Endothelial cell of umbilical vein (primary cell): Measurements from ENCODE around the gene RGS6. TPM values are rescaled to one million over a fixed set of nuclear protein-coding genes. Genes with fewer than 3 reads are reported as not detected.

Experiments used
- BruUV-seq: library from RNA; stranded (reverse); fragments of 400-500 nt; replicated peaks from 2 replicates; lab custom pipeline; 2021; lab: Mats Ljungman, UMichigan
- CTCF ChIA-PET: fragments of 300-600, 350-600 bp; sonication (Branson Sonifier 250); formaldehyde crosslinking; loops from one replicate; lab custom pipeline; 2021; ENCODE audit warnings: antibody characterized with exemption, inconsistent platforms; lab: Charles Lee
- POLR2A ChIA-PET: fragments of 300-600, 350-600 bp; sonication (Branson Sonifier 250); formaldehyde crosslinking; loops from one replicate; lab custom pipeline; 2021; ENCODE audit warnings: antibody characterized with exemption, inconsistent platforms; lab: Charles Lee
- DNase-seq: peaks from one replicate; pipeline ENCODE4 v3.0.0-alpha.2; 2011; ENCODE audit warnings: low read depth, low spot score
- FAIRE-seq: peaks from 2 replicates; lab custom pipeline; 2011; peaks lifted over from hg19 to GRCh38; lab: Jason Lieb, UNC
- H2AFZ ChIP-seq: 2 replicates; pipeline ENCODE4 v1.6.0; 2012; ENCODE audit warnings: low read depth, low read length, control low read depth, inconsistent platforms
- H3K27ac ChIP-seq: 2 replicates; pipeline ENCODE4 v1.5.1; 2011; ENCODE audit warnings: low read depth, mild to moderate bottlenecking, control low read depth, low read length, moderate library complexity; ENCODE audit not compliant: insufficient read depth
- H3K27me3 ChIP-seq, 2 experiments: 2 replicates each; pipeline versions ENCODE4 v1.6.0 to v1.6.1; 2011; ENCODE audit warnings: low read length in 2 of 2, mixed read lengths in 1 of 2; ENCODE audit not compliant: control insufficient read depth in 2 of 2, insufficient read depth in 2 of 2
- H3K36me3 ChIP-seq, 2 experiments: 2 replicates in 1 of 2; 3 replicates in 1 of 2; pipeline ENCODE4 v1.5.1; 2011; ENCODE audit warnings: low read length in 2 of 2, mild to moderate bottlenecking in 1 of 2, moderate library complexity in 1 of 2; ENCODE audit not compliant: control insufficient read depth in 2 of 2, insufficient read depth in 2 of 2; ENCODE audit errors: extremely low read depth in 1 of 2
- H3K4me1 ChIP-seq: 3 replicates; pipeline ENCODE4 v1.5.1; 2011; ENCODE audit warnings: mild to moderate bottlenecking, low read length; ENCODE audit not compliant: control insufficient read depth, insufficient read depth; ENCODE audit errors: extremely low read depth
- H3K4me2 ChIP-seq: 2 replicates; pipeline ENCODE4 v1.6.1; 2011; ENCODE audit warnings: low read length, control low read depth, mixed read lengths; ENCODE audit not compliant: insufficient read depth
- H3K4me3 ChIP-seq, 3 experiments: fragments of 200-600 bp in 1 of 3; sonication (generic), shearing (Covaris generic) in 1 of 3; replicated peaks in 1 of 3; 2 replicates each; pipeline ENCODE4 v1.5.1; 2011 to 2016; ENCODE audit warnings: control low read depth in 3 of 3, low read length in 3 of 3, mild to moderate bottlenecking in 2 of 3, inconsistent platforms in 1 of 3, low read depth in 1 of 3, moderate library complexity in 1 of 3; ENCODE audit not compliant: insufficient read depth in 1 of 3
- H3K79me2 ChIP-seq: 2 replicates; pipeline ENCODE4 v1.6.0; 2012; ENCODE audit warnings: low read length, inconsistent platforms; ENCODE audit not compliant: control insufficient read depth, insufficient read depth
- H3K9ac ChIP-seq: replicated peaks from 2 replicates; pipeline ENCODE3; 2011; ENCODE audit warnings: low read length, control low read depth; ENCODE audit not compliant: insufficient read depth; ENCODE audit errors: extremely low read depth
- H3K9me1 ChIP-seq: replicated peaks from 3 replicates; pipeline ENCODE4 v1.6.0; 2011; ENCODE audit warnings: mild to moderate bottlenecking, low read length; ENCODE audit not compliant: control insufficient read depth, insufficient read depth; ENCODE audit errors: extremely low read depth
- H3K9me3 ChIP-seq: replicated peaks from 2 replicates; pipeline ENCODE4 v1.5.1; 2012; ENCODE audit warnings: low read length, inconsistent platforms; ENCODE audit not compliant: control insufficient read depth, insufficient read depth
- H4K20me1 ChIP-seq: replicated peaks from 2 replicates; pipeline ENCODE3; 2011; ENCODE audit warnings: mild to moderate bottlenecking, low read length; ENCODE audit not compliant: control insufficient read depth, insufficient read depth; ENCODE audit errors: extremely low read depth
- CTCF ChIP-seq, 2 donors: IDR thresholded peaks; 1 replicate in 1 of 2; 2 replicates in 1 of 2; pipeline ENCODE4 v1.5.1; 2011; ENCODE audit warnings: low read length in 2 of 2, mild to moderate bottlenecking in 2 of 2, moderate library complexity in 2 of 2, control low read depth in 1 of 2, inconsistent platforms in 1 of 2, low read depth in 1 of 2; ENCODE audit not compliant: insufficient read depth in 1 of 2; ENCODE audit errors: extremely low read depth in 1 of 2
- EZH2 ChIP-seq: IDR thresholded peaks from 2 replicates; pipeline ENCODE4 v1.6.1; 2012; ENCODE audit warnings: borderline replicate concordance, low read depth, mild to moderate bottlenecking, moderate library complexity, low read length, inconsistent platforms; ENCODE audit not compliant: severe bottlenecking
- FOS ChIP-seq: IDR thresholded peaks from 2 replicates; pipeline ENCODE4 v1.6.1; 2011; ENCODE audit warnings: mild to moderate bottlenecking, low read length, moderate library complexity, borderline replicate concordance; ENCODE audit not compliant: insufficient read depth
- GATA2 ChIP-seq: IDR thresholded peaks from 2 replicates; pipeline ENCODE4 v1.7.0; 2011; ENCODE audit warnings: low read depth, mild to moderate bottlenecking, moderate library complexity, mixed read lengths, low read length; ENCODE audit not compliant: insufficient read length, insufficient read depth
- JUN ChIP-seq: IDR thresholded peaks from 2 replicates; pipeline ENCODE4 v1.6.1; 2011; ENCODE audit warnings: borderline replicate concordance, low read depth; ENCODE audit not compliant: insufficient read length, insufficient read depth
- MAX ChIP-seq: IDR thresholded peaks from 2 replicates; pipeline ENCODE4 v1.6.1; 2011; ENCODE audit not compliant: insufficient read depth, insufficient read length
- MYC ChIP-seq: IDR thresholded peaks from one replicate; pipeline ENCODE4 v1.6.1; 2011; ENCODE audit warnings: mild to moderate bottlenecking, low read depth, low read length
- POLR2A ChIP-seq: IDR thresholded peaks from 2 replicates; pipeline ENCODE4 v1.6.1; 2012; ENCODE audit warnings: low read depth, mild to moderate bottlenecking, control low read depth, low read length
- POLR2AphosphoS5 ChIP-seq: IDR thresholded peaks from 2 replicates; pipeline ENCODE4 v1.6.1; 2012; ENCODE audit warnings: low read depth, mild to moderate bottlenecking, control low read depth, low read length, moderate library complexity; ENCODE audit not compliant: insufficient read depth
- dilution Hi-C: fragments of 300-500 bp; cut with MboI; formaldehyde crosslinking; loops from one replicate; pipeline ENCODE4 v1.15.0; 2019; ENCODE audit warnings: low sequenced_read_pairs; ENCODE audit not compliant: extremely low pct_ligation_motif_present
- intact Hi-C: fragments of 100-400 bp; cut with micrococcal nuclease; formaldehyde crosslinking; loops from one replicate; pipeline ENCODE4 v1.10.0; 2022
- polyA plus RNA-seq, 4 experiments: library from polyadenylated mRNA; depleted of rRNA in 3 of 4; stranded (reverse) in 3 of 4; unstranded in 1 of 4; fragments of >200 nt; gene quantifications; 2 replicates each; pipeline versions ENCODE4 v1.2.1 to v1.2.3, GENCODE V29; 2011 to 2012; ENCODE audit warnings: missing spikeins in 1 of 4
- total RNA-seq: library from RNA; stranded (reverse); gene quantifications from 2 replicates; pipeline ENCODE4 v1.2.3, GENCODE V29; 2021

The RGS6 gene
- total and polyA plus RNA-seq, 2 donors (not counting 3 experiments of a cell fraction or from before 2014, with no cell fraction given) = not detected

- Histone ChIP-seq H3K36me3 (no peaks in the 10 kb centered on the region), H3K4me2 (no peak overlapping the region), H3K9ac (no peak overlapping the region), H4K20me1 (no peaks in the 10 kb centered on the region), H3K79me2 (no peaks in the 10 kb centered on the region), H3K27me3 (no peaks in the 10 kb centered on the region), H3K4me3 (no peak overlapping the region), H2AFZ (no peak overlapping the region), H3K9me3 (no peaks in the 10 kb centered on the region), H3K9me1 (no peaks in the 10 kb centered on the region), H3K4me1 (no peaks in the 10 kb centered on the region), H3K27ac (no peak overlapping the region)
- no peak for TF ChIP-seq POLR2AphosphoS5
- no peak for TF ChIP-seq POLR2A
- no peak for TF ChIP-seq MYC
- TF ChIP-seq CTCF (IDR thresholded peaks at IDR 0.05; ENCODE audit: extremely low read depth in 1 of 2, insufficient read depth in 1 of 2, low read depth in 1 of 2, low read length in 2 of 2) = no peak
- no peak for TF ChIP-seq EZH2
- TF ChIP-seq JUN = no peak
- TF ChIP-seq GATA2 = no peak
- no peak for TF ChIP-seq FOS
- no peak for TF ChIP-seq MAX
- dilution Hi-C loops = no loop called here
- DNase-seq (no peak), FAIRE-seq (no peak)
- CTCF ChIA-PET = no interaction called here
- BruUV-seq = no TSS peak
- POLR2A ChIA-PET = no interaction called here
- intact Hi-C loops = no loop called here
Measured at GRCh38 chr14:72387726-72388125, 455.5 kb downstream of the RGS6 start.
